HL-60 (cell line): ENCODE results near the gene RGMA.

Experiments
- DNase-seq, 2 experiments: peaks; one replicate each; pipeline ENCODE4 v3.0.0-alpha.2; 2010 to 2020; ENCODE audit warnings: low read depth in 1 of 2, low spot score in 1 of 2
- H3K27ac ChIP-seq: fragments of 250-450 bp; sonication (Bioruptor Pico); replicated peaks from 2 replicates; pipeline ENCODE4 v1.5.1; 2020; ENCODE audit warnings: mild to moderate bottlenecking, moderate library complexity
- H3K27me3 ChIP-seq: fragments of 250-450 bp; sonication (Bioruptor Pico); 2 replicates; pipeline ENCODE4 v1.5.1; 2021; ENCODE audit warnings: mild to moderate bottlenecking, moderate library complexity; ENCODE audit not compliant: insufficient read depth, poor library complexity, severe bottlenecking
- H3K4me3 ChIP-seq: replicated peaks from 2 replicates; pipeline ENCODE4 v1.5.1; 2011; ENCODE audit warnings: mild to moderate bottlenecking, control low read depth, low read length; ENCODE audit not compliant: insufficient read depth
- CTCF ChIP-seq: IDR thresholded peaks from one replicate; pipeline ENCODE4 v1.5.1; 2011; ENCODE audit warnings: low read length, control low read depth, inconsistent platforms; ENCODE audit not compliant: insufficient read depth
- GABPA ChIP-seq: IDR thresholded peaks from 2 replicates; pipeline ENCODE4 v1.6.1; 2012; ENCODE audit warnings: low read depth
- POLR2AphosphoS5 ChIP-seq: IDR thresholded peaks from 2 replicates; pipeline ENCODE4 v1.6.1; 2012; ENCODE audit warnings: low read depth
- SPI1 ChIP-seq: IDR thresholded peaks from 2 replicates; pipeline ENCODE4 v1.6.1; 2012; ENCODE audit warnings: low read depth, mild to moderate bottlenecking, borderline replicate concordance
- TF ChIP-seq, protein P1 (sequence below): IDR thresholded peaks from 2 replicates; pipeline ENCODE4 v1.6.1; 2012; ENCODE audit warnings: low read depth; ENCODE audit not compliant: insufficient replicate concordance

The RGMA gene

DNA sequence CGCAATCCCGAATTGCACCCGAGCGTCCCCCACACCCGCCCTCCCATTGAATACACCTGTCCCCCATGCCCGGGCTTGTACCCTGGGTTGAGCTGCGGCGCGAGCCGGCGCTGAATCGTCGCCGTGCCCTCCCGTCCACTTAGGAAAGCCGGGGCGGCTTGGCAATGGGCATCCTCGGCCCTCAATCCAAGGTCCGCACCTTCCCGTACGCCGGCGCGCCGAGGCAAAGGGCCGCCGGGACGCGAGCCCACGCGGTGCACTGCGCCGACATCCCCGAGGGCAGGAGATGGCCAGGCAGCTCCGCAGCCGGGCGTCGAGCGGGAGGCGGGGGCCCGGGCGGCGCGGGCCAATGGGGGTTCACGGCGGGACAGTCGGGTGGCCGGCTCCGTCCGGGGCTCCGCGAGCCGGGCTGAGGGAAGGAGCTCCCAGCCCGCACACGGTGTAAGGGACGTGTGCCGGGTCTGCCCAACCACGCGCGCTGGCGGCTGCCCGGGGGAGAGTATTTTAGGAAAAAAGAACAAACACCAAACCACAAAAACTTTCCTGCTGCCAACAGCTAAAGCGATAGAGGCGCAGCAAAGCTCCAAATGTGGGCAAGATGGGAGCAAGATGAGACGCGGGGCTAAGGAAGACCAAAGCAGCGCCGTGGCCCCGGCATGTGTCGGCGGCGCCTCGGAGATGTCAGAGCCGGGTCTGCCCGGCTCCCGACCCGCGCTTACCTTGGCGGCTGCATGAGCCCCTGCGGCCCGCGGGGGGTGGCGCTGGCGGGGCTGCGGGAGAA, 621 bp downstream of the RGMA start:
- DNase-seq: peak; percentile 15
- peak overlapping the region; percentile 41 for H3K4me3 ChIP-seq
- H3K27ac ChIP-seq: no peak overlapping the region
- peaks cover 54% of the 10 kb centered on the region for H3K27me3 ChIP-seq
- TF ChIP-seq, protein P1, sequence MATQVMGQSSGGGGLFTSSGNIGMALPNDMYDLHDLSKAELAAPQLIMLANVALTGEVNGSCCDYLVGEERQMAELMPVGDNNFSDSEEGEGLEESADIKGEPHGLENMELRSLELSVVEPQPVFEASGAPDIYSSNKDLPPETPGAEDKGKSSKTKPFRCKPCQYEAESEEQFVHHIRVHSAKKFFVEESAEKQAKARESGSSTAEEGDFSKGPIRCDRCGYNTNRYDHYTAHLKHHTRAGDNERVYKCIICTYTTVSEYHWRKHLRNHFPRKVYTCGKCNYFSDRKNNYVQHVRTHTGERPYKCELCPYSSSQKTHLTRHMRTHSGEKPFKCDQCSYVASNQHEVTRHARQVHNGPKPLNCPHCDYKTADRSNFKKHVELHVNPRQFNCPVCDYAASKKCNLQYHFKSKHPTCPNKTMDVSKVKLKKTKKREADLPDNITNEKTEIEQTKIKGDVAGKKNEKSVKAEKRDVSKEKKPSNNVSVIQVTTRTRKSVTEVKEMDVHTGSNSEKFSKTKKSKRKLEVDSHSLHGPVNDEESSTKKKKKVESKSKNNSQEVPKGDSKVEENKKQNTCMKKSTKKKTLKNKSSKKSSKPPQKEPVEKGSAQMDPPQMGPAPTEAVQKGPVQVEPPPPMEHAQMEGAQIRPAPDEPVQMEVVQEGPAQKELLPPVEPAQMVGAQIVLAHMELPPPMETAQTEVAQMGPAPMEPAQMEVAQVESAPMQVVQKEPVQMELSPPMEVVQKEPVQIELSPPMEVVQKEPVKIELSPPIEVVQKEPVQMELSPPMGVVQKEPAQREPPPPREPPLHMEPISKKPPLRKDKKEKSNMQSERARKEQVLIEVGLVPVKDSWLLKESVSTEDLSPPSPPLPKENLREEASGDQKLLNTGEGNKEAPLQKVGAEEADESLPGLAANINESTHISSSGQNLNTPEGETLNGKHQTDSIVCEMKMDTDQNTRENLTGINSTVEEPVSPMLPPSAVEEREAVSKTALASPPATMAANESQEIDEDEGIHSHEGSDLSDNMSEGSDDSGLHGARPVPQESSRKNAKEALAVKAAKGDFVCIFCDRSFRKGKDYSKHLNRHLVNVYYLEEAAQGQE: no peak

- Histone ChIP-seq H3K27ac (no peak overlapping the region), H3K27me3 (peaks cover 54% of the 10 kb centered on the region), H3K4me3 (peak overlapping the region; percentile 41)
- peak; percentile 54 to 62 for DNase-seq
- TF ChIP-seq SPI1 (peak; percentile 12; the same call in 1 of the 2 replicates), GABPA (no peak), POLR2AphosphoS5 (no peak), CTCF (peak; percentile 69)
Observed at GRCh38 chr15:93087825-93088199, 1.2 kb downstream of the RGMA start.

DNA sequence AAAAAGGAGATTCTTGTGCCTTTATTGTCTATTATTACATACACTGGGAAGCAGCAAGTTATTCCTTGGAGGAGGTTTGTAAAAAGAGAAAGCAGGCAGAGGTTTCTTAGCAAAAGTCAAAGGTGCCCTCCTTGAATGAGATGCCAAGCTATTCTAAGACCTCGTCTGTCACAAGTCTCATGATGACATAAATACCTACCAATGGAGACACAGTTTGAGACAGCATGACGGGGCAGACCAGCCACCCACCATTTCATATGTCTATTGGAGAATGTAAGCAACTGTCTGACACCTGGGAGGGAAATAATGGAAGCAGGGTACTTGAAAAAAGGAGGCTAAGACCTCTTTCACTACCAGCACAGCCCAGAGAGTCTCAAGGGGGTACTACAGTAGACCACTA, 2.2 kb downstream of the RGMA start:
- Histone ChIP-seq H3K27ac (no peak overlapping the region), H3K4me3 (no peak overlapping the region), H3K27me3 (peaks cover 48% of the 10 kb centered on the region)
- TF ChIP-seq CTCF: no peak
- TF ChIP-seq, protein P1: no peak
- TF ChIP-seq POLR2AphosphoS5: no peak
- no peak for TF ChIP-seq SPI1
- no peak for TF ChIP-seq GABPA
- DNase-seq: no peak

GRCh38 chr15:93085692-93086091, 3.3 kb downstream of the RGMA start:
- H3K27me3 ChIP-seq: peaks cover 44% of the 10 kb centered on the region
- H3K27ac ChIP-seq: no peak overlapping the region
- no peak overlapping the region for H3K4me3 ChIP-seq
- DNase-seq: no peak
- TF ChIP-seq CTCF (no peak), POLR2AphosphoS5 (no peak), SPI1 (no peak), GABPA (no peak)
- TF ChIP-seq, protein P1: no peak
